ENCODE data around the gene RPL27A.

RPL27A gene

DNA sequence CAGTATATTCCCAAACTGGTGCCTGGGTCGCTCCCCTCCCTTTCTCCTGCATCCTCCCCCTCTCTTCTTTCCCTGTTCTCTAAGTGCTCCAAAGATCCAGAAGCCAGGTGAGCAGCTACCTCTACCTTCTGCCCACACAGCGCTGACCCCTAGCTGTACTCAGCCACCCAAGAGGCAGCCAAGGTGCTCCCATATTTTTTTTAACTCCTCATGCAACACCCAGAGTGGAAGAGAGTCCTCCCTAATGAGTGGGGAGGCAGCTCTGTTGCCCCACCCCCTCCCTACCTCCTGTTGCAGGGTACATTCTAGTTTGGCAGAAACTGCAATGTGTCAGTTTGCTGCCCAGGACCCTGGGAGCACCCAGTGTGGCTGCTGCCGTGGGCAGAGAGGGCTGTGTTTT lies 40.2 kb downstream of the RPL27A start:
- DNase-seq = no peak

DNA sequence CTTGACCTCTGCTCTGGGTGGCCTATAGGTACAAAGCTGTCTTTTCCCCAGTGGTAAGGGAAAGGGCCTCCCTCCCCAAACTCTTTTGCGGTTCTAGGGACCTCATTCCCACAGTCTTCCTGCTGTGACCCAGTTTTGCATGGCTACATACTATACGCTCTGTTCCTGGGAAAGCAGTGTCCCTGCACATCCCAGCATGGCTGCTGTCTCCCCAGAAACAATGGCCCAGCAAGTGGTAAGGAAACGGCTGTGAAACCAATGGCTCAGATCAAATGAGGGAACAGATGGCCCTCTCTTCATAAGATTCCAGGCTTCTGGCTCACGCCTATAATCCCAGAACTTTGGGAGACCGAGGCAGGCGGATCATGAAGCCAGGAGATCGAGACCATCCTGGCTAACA lies 41.1 kb downstream of the RPL27A start:
- peak in 1 of 2 experiments; percentile 29 for DNase-seq

DNA sequence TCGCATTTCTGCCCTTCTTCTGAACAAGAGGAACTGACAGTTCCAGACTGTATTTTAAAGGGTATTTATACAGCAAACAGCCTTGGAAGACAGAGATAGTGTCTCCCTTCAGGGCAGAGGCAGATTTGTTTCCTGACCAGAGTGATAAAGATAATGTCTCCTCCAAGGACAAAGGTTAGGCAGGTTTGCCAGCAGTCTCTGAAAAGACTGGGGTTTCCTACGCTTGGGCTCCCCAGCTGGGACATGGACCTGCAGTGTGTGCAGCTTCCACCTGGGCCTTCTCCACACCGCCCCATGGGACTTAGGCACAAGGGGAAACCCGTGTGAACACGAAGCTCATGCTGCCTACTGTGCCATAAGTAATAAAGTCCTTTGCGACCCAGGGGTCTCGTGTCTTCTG lies 42.1 kb downstream of the RPL27A start:
- no peak for DNase-seq

DNA sequence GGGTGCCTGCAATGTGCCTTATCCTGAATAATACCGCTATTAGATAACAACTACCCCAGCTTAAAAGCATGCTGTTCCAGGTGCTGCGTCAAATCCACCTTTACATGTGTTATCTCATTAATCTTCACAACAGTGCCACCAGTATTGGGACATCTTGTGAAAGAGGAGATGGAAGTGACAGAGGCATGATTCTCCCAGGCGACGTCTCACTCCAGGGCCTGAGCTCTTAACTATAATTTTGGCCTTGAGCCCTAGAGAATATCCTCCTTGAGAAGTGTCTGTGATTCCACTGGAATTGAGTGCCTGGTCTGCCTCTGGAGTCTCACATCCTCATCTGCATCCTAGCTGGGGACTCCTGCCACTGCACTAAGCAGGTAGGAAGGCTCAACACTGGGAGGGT lies 43.8 kb downstream of the RPL27A start:
- no peak for DNase-seq

DNA sequence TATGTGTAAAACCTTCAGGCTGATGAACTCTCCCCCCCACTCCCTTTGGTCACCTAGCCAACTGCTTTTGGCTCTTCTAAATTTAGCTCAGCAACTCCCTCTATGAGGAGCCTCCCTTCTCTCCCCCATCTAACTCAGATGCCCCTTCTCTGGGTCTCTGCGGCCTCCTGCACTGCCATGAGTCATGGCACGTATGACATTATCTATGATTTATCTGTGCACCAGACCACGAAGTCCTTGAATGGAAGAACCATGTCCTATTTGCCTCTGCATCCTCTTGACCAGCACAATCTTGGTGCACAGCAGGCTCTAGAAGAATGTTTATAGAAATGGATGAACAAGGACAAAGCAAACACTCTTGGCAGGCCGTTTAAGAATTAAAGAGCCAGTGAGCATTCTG lies 46.0 kb downstream of the RPL27A start:
- DNase-seq = no peak

DNA sequence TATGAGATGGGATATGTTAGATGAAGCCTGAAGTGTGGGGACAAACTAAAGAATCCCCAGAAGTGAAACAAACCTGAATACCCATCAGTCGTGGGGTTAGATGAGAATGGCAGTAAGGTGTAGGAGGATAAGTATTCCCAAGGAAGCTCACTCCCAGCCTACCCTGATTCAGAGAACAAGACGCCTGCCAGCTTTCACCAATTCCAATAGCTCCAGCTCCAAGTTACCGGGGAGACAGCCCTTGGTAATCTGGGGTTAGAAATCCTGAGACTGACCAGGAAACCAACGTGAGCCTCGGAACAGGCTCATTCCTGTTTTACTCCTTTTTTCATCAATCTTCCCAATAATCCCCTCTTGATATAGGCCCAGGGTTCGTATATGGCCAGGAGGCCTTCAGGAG lies 46.5 kb downstream of the RPL27A start:
- DNase-seq = no peak

DNA sequence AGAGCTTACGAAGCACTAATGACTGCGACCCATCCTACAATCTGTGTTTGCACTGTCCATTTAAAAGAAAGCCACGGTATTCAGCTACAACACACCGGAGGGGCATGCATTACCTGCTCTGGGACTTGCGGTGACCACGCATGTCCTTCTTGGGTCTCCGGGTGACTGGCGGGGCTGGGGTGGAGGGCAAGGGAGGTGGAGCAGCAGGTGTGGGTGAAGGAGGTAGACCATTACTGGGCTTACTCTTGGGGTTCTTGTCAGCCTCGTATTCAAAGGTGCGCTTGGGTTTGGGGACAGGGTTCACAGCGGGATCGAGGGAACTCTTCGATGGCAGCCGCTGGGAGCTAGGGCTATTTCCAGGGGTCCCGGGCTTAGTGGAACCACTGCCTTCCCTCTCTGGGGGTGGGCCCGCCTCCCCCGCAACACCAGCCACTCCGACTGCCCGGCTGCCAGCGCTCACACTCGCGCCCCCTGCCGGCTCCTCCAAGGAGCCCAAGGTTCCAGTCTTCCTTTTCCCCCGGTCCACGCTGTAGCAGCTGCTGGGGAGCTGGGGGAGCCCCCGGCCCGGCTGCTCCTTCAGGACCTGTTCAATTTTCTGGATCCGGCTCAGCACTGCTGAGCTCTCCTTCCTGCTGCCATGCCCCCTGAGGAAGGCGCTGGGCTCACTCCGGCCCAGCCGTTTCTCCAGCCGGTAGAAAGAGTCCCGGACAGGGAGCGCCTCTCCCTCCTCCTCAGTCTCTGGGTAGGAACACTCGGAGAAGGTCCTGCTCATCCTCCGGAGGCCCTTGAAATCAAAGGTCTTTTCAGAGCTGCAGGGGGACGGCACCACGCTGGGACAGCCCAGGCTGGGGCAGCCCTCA lies 47.5 kb downstream of the RPL27A start:
- DNase-seq = no peak

DNA sequence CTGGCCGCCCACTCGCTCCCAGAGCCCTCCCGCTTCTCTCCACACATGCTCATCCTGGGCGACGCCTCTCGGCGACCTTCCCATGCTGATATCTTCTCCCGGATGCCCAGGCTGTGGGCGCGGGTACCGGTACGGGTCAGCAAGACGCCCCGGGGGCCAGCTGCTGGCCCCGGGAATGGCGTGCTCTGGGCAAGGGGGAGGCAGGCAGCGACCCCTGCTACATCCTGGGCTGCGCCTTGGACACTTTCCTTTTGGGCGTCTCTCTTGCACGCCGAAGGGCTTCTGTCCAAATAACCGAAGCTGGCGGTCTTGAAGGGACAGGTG lies 48.1 kb downstream of the RPL27A start:
- DNase-seq = no peak

DNA sequence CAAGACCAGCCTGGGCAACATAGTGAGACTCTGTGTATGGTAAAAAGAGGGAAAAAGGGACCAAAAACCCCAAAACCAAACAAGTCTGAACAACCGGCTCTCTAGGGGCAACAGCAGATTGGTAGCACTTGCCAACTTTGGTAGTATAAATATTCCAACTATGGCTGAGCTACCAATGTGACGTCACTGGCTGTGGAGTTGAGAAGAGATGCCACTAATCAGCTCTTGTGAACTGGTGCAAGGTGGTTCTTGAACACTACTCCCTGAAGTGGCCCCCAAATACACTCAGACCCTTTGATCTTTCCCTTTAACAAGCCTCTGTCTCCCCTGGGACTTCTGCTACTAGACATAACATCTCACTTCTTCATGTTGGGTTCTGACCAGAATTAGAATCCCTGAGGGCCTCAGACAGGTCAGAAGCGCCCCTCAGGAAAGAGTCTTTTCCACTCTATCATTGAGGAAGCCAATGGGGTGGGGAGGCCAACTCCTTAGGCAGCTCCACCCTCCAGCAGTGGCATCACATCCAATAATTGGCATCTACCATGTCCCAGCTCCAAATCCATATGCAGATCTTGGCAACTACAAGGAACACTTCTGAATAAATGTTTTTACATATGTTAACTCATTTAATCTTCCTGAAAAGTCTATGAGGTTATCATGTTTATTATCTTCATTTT lies 49.2 kb downstream of the RPL27A start:
- no peak for DNase-seq

DNA sequence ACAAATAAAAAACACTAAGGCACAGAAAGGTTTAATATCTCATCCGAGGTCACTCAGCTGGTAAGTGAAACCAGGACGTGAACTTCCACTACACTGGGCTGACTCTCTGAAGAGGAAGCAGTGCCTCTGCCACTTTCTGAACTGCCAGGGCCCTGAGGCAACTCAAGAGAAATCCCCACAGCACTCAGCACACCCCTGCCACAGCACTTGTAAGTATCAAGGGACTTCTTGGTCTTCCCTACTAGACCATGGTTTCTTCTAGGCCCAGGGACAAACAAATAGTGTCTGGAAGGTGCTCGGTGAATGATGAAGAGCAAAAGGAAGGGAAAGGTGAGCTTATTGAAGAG lies 49.7 kb downstream of the RPL27A start:
- no peak for DNase-seq

DNA sequence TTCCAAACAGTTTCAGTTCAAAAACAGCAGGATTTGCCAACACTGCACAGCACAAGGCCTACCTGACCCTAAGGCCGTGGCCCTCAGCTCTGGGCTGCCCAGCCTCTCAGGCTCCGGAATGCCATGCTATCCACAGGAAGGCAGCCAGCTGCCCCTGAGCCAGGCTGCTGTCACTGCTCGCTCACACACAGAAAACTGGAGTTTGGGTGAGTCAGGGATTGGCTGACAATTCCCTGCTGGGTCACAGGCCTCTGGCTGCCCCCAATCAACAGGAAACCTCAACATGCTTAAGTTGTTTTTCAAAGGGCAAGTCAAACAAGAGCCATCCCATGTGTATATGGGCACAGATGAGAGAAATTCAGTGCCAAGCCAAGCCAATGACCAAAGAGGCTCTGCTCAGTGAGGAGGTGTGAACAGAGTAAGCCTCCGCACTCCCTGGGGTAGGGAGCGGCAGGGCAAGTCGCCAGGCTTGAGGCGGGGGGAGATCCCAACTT lies 50.2 kb downstream of the RPL27A start:
- no peak for DNase-seq

DNA sequence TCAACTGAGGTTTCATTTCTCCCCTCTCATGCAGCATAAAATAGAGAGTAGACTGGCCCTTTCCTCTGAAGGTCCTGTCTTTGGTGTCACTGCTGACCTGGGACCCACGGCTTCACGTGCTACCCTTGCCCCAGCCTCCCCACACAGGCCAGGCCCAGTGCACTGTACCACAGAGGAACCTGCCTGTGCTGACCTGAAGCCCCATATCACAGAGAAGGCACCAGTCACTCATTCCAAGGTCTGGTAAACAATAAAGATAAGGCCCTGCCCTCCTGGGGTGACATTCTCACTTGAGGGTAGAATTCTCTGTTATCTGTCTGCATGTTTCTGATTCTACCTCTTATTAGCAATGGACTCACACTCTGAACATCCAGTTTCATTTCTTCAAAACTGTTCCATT lies 51.3 kb downstream of the RPL27A start:
- DNase-seq = no peak

DNA sequence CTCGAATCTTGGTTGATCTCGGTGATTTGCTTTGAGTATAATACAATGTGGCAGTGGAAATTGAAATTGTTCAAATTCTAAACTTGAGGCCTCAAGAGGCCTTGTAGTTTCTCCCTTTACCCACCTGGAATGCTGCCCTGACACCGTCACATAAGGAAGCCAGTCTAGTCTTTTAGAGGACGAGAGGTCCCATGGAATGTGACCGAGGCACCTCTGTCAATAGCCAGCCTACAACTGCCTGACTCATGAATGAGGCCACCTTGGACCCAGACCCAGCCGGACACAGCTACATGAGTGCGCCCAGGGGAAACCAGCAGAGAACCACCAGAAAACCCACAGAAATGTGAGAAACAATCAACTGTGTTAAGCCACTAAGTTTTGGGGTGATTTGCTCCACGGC lies 52.5 kb downstream of the RPL27A start:
- DNase-seq = no peak

DNA sequence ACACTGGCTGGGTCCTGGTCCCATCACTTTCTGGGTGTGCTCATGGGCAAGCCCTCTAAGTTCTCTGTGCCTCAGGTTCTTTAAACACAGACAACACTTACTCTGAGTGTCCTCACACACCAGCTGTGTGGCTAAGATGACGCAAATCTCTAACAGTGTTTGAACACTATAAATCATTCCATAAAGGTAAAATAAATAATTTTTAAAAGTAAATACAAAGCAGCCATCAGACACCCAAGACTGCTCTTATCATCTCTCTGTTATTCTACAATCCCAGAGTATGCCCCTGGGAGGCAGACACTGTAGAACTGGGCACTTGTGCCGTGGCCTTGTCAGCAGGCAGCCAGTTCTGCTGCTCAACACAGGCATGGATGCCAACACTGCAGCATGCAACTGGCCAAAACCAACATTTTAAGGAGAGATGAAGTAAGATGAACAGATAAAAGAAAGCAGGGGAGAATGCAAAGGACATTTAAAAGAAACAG lies 56.8 kb downstream of the RPL27A start:
- DNase-seq = no peak

Data from NCI-H524 (cell line).